ENCODE data around the gene CAPNS1. TPM values are rescaled to one million over a fixed set of nuclear protein-coding genes. Genes with fewer than 3 reads are reported as not detected.
A peak's percentile ranks its signal among the peaks of the same experiment; 100 is the strongest.

The CAPNS1 gene
- total RNA-seq (ENCODE audit: low replicate concordance): 55.1 and 398 TPM in 2 replicates

DNA sequence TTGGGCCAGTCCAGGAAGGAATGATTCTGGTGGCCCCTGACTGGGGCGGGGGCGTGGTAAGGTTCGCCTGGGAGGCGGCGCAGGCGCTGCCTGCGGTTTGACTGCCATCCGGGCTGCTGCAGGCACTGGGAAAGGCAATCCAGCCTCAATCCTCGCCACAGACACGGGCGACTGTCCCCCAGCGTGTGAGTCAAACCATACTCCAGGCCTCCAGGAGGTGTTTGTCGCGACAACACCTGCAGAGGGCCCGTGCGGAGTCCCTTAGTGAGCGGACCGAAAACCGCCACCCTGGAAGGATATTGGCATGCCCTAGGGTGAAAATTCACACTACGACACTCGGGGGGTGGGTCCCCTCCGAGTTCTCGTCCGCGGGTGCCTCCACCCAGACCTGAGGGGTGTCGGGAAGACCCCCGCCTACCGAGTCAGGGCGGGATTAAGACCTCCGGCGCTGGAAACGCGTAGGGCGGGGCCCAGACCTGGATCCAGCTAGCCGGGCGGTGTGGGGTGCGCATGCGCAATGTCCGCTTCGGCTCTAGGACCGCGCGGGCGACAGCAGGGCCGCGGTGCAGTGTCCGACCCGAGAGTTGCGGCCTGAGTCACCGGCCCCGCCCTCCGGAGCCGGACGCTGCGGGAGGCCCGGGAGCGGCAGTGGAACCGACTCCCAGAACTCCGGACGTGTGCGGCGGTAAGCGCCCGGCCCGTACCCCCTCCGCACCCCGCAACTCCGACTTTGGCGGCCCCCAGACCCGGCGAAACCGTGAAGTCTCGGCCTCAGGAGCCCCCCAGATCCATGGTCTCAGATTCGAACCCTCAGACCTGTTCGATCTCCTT is at the start of gene CAPNS1:
Gene CAPNS1, plus strand, starts transcription at position 594 of the 831 bp plus-strand sequence. CDS start 946 bp downstream, outside the sequence.
- peak within 1 kb of the TSS; percentile 94 for H3K4me3 ChIP-seq (ENCODE audit: low read depth, low read length)
- peak; percentile 94 for DNase-seq (ENCODE audit: low read depth)
- TF ChIP-seq, protein P1, sequence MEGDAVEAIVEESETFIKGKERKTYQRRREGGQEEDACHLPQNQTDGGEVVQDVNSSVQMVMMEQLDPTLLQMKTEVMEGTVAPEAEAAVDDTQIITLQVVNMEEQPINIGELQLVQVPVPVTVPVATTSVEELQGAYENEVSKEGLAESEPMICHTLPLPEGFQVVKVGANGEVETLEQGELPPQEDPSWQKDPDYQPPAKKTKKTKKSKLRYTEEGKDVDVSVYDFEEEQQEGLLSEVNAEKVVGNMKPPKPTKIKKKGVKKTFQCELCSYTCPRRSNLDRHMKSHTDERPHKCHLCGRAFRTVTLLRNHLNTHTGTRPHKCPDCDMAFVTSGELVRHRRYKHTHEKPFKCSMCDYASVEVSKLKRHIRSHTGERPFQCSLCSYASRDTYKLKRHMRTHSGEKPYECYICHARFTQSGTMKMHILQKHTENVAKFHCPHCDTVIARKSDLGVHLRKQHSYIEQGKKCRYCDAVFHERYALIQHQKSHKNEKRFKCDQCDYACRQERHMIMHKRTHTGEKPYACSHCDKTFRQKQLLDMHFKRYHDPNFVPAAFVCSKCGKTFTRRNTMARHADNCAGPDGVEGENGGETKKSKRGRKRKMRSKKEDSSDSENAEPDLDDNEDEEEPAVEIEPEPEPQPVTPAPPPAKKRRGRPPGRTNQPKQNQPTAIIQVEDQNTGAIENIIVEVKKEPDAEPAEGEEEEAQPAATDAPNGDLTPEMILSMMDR (IDR thresholded peaks at IDR 0.05; ENCODE audit: insufficient read depth, low read length): no peak

DNA sequence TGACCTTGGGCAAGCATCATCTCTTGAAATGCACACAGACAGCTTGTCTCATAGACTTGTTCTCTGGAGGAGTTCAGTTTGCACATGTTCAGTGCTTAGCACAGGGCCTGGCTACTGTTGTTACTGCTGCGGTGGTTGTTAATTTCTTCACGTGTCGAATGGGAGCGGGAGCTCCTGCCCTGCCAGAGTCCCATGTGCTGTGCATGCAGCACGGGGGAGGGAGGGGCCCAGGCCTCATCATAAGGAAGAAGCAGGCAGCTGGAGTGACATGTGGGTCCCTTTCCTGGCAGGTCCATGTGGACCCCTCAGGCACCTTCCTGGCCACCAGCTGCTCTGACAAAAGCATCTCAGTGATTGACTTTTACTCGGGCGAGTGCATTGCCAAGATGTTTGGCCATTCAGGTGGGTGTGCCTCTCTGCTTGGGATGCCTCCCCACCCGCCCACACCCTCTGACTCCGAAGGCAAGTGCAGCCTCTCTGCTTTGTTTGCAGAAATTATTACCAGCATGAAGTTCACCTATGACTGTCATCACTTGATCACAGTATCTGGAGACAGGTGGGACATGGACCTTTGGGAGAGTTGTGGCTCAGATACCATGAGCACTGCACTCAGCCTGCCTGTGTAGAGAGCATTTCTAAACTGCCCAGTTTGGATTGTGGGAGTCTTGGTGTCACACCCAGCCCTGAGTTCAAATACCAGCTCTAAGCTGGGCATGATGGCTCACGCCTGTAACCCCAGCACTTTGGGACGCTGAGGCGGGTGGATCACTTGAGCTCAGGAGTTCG is 48.8 kb upstream of the CAPNS1 start:
- DNase-seq (ENCODE audit: low read depth): no peak
- TF ChIP-seq, protein P1 (IDR thresholded peaks at IDR 0.05; ENCODE audit: insufficient read depth, low read length): no peak

GRCh38 chr19:36092566-36092965 is 47.3 kb upstream of the CAPNS1 start:
- no peak overlapping the region for H3K4me3 ChIP-seq (ENCODE audit: low read depth, low read length)
- TF ChIP-seq, protein P1 (IDR thresholded peaks at IDR 0.05; ENCODE audit: insufficient read depth, low read length): no peak
- no peak for DNase-seq (ENCODE audit: low read depth)

More for the DNA sequence above, 48.8 kb upstream of the CAPNS1 start:
- H3K4me3 ChIP-seq (ENCODE audit: low read depth, low read length): no peak overlapping the region

DNA sequence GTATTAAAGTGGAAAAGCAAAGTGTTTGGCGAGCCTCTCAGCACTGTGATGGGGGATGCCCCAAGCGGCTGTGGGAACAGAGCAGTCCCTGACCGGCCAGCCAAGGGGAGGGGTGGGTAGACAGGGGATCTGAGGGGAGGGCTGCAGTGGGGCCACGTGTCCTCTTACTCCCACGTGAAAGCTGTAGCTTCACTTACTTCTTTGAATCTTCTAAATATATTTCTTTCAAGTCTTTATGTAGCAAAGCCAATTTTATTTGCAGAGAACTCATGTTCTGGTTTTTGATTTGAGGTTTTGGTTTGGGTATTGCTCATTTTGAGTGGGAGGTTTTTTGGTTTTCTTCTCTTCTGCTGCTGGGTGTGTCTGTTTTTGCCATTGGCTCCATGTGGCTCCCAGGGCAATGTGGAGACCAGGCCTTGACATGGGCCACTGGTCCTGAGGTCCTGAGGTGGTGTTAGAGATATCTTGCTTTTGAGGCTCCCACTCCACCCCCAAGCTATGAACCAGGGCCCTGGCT is 46.7 kb upstream of the CAPNS1 start:
- TF ChIP-seq, protein P1 (IDR thresholded peaks at IDR 0.05; ENCODE audit: insufficient read depth, low read length): no peak
- H3K4me3 ChIP-seq (ENCODE audit: low read depth, low read length): no peak overlapping the region
- no peak for DNase-seq (ENCODE audit: low read depth)

GRCh38 chr19:36093687-36094086 is 46.2 kb upstream of the CAPNS1 start:
- no peak overlapping the region for H3K4me3 ChIP-seq (ENCODE audit: low read depth, low read length)
- TF ChIP-seq, protein P1 (IDR thresholded peaks at IDR 0.05; ENCODE audit: insufficient read depth, low read length): no peak
- DNase-seq (ENCODE audit: low read depth): peak; percentile 32

- TF ChIP-seq, protein P1 (IDR thresholded peaks at IDR 0.05; ENCODE audit: insufficient read depth, low read length): no peak
- no peak for DNase-seq (ENCODE audit: low read depth)
These were observed 42.8 kb upstream of the CAPNS1 start for GRCh38 chr19:36097036-36097435.

More at GRCh38 chr19:36097036-36097435, 42.8 kb upstream of the CAPNS1 start:
- H3K4me3 ChIP-seq (ENCODE audit: low read depth, low read length): no peak overlapping the region
